ENCODE measurements around the gene TCF4. TPM values are rescaled to one million over a fixed set of nuclear protein-coding genes. Genes with fewer than 3 reads are reported as not detected.

TCF4 gene
- total RNA-seq, 4 donors from 2014 or later = 58.0 to 84.3 (median 68.1) TPM

GRCh38 chr18:55323051-55323994 lies 264.7 kb downstream of the TCF4 start:
- no peak for DNase-seq (ENCODE audit: extremely low spot score)
- WGBS = 46% methylated on average over 10 of the region's 10 CpGs
- TF ChIP-seq CTCF (IDR thresholded peaks at IDR 0.05) (no peak), POLR2A (IDR thresholded peaks at IDR 0.05; ENCODE audit: low read depth) (no peak), EP300 (IDR thresholded peaks at IDR 0.05) (no peak)

DNA sequence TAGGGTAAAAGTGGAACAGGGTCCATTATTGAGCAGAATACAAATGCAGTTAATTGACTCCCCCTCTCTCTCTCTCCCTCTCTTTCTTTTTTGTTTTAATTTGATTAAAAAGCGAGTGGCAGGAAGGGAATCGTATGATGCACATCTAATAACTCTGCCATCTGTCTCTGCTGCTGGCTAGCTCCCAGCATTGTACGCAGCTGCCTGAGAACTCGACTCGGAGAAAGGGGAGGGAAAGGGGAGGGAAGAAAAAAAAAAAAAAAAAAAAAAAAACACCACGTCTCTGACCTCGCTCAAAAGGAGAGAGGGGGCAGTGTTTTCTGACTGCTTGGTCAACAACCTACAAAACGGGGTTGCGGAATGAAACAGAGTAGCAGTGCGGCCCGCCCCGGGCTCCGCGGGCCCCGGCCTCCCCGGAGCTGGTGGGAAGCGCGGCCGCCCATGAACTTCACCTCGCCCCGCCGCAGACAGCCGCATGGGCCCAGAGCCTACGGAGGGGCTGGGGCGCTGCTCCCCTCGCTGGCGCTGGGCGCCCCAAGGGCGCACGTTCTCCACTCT lies 265.7 kb downstream of the TCF4 start:
- no peaks in the 10 kb centered on the region for H3K36me3 ChIP-seq
- DNase-seq (ENCODE audit: extremely low spot score) = no peak
- peak overlapping the region; percentile 60 to 77 (median 65) for H3K4me3 ChIP-seq
- no peaks in the 10 kb centered on the region for H3K9me3 ChIP-seq
- TF ChIP-seq EP300 (IDR thresholded peaks at IDR 0.05) (no peak), POLR2AphosphoS5 (IDR thresholded peaks at IDR 0.05) (peak; percentile 64 to 80), POLR2A (IDR thresholded peaks at IDR 0.05; ENCODE audit: low read depth) (no peak), CTCF (IDR thresholded peaks at IDR 0.05) (peak in 1 of 3 experiments; percentile 11)
- intact Hi-C loops (cut with DNase I) = loop anchor here (5.0 to 10.0 kb wide), 3 partner anchors 83 to 263 kb away; partner anchors contain the start of gene TCF4
- H3K4me1 ChIP-seq = peaks cover 24 to 48% (median 31%) of the 10 kb centered on the region in 4 donors
- under 1% methylated on average over 17 of the region's 30 CpGs for WGBS
- H3K27ac ChIP-seq (replicated peaks in 1 of 4) = peak overlapping the region; percentile 88 to 94 (median 91)
- no peaks in the 10 kb centered on the region for H3K27me3 ChIP-seq

More at GRCh38 chr18:55323051-55323994, 264.7 kb downstream of the TCF4 start:
- no peaks in the 10 kb centered on the region for H3K36me3 ChIP-seq
- H3K4me3 ChIP-seq = peak overlapping the region; percentile 60 to 77 (median 65)
- H3K4me1 ChIP-seq = peaks cover 26 to 43% (median 32%) of the 10 kb centered on the region in 4 donors
- H3K27me3 ChIP-seq = no peaks in the 10 kb centered on the region
- peak overlapping the region; percentile 88 to 94 (median 91) for H3K27ac ChIP-seq (replicated peaks in 1 of 4)
- intact Hi-C loops (cut with DNase I) = loop anchor here (5.0 to 10.0 kb wide), 3 partner anchors 81 to 261 kb away; partner anchors contain the start of gene TCF4
- H3K9me3 ChIP-seq = no peaks in the 10 kb centered on the region

GRCh38 chr18:55321265-55322177 lies 266.5 kb downstream of the TCF4 start:
- under 1% methylated on average over 31 of the region's 31 CpGs for WGBS

More at GRCh38 chr18:55321265-55322177, 266.5 kb downstream of the TCF4 start:
- peak; percentile 95 for DNase-seq (ENCODE audit: extremely low spot score)
- H3K27me3 ChIP-seq = no peaks in the 10 kb centered on the region
- no peaks in the 10 kb centered on the region for H3K36me3 ChIP-seq
- TF ChIP-seq POLR2AphosphoS5 (IDR thresholded peaks at IDR 0.05) (peak; percentile 68 to 75), POLR2A (IDR thresholded peaks at IDR 0.05; ENCODE audit: low read depth) (no peak), CTCF (IDR thresholded peaks at IDR 0.05) (no peak), EP300 (IDR thresholded peaks at IDR 0.05) (no peak)
- peak overlapping the region; percentile 60 to 77 (median 65) for H3K4me3 ChIP-seq
- H3K27ac ChIP-seq (replicated peaks in 1 of 4) = peak overlapping the region; percentile 88 to 94 (median 91)
- peaks cover 27 to 55% (median 37%) of the 10 kb centered on the region in 4 donors for H3K4me1 ChIP-seq
- no peaks in the 10 kb centered on the region for H3K9me3 ChIP-seq
- intact Hi-C loops (cut with DNase I) = loop anchor here (5.0 to 10.0 kb wide), 3 partner anchors 83 to 263 kb away; partner anchors contain the start of gene TCF4
